Measurements from ENCODE around the gene SHB.
"Not testable (repeated sequence)": the region's sequence is repeated elsewhere in the genome, so short reads cannot be mapped to it uniquely, and the experiment has no call there.

Gene SHB

DNA sequence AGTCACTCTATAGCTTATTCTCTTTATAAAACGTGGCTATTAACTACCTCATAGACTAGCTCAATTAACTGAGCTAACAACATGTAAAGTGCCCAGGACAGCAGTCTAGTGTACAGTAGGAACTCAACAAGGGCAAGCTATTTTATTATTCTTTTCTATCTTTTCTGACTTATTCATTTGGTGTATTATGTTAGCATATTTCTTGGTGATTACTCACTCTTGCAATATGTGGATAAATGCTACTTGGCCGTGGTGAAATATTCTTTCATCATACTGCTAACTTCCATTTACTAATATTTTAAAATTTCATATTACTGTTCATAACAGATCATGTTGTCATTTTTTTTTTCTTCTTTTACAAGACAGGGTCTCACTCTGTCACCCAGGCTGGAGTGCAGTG, 170.0 kb downstream of the SHB start:
- Histone ChIP-seq H3K9ac (ENCODE audit: low read length) (no peak overlapping the region), H3K27me3 (ENCODE audit: low read length) (no peaks in the 10 kb centered on the region), H4K20me1 (ENCODE audit: low read depth, low read length) (no peaks in the 10 kb centered on the region), H2AFZ (ENCODE audit: low read depth, low read length, severe bottlenecking) (no peak overlapping the region), H3K36me3 (ENCODE audit: low read length) (peaks cover 4% of the 10 kb centered on the region; the same call in 1 of the 2 replicates), H3K79me2 (ENCODE audit: insufficient read depth, low read length) (peaks cover 21% of the 10 kb centered on the region), H3F3A (ENCODE audit: insufficient read depth) (no peaks in the 10 kb centered on the region), H3K27ac (ENCODE audit: low read depth, low read length) (no peak overlapping the region), H3K9me3 (ENCODE audit: insufficient read depth, low read length) (no peaks in the 10 kb centered on the region), H3K4me3 (ENCODE audit: insufficient read depth, low read length, poor library complexity, severe bottlenecking) (no peak overlapping the region), H3K9me2 (replicated peaks; ENCODE audit: insufficient read depth, low read length) (no peaks in the 10 kb centered on the region), H3K4me2 (ENCODE audit: low read depth, low read length, poor library complexity, severe bottlenecking) (no peak overlapping the region)
- TF ChIP-seq, protein P1, sequence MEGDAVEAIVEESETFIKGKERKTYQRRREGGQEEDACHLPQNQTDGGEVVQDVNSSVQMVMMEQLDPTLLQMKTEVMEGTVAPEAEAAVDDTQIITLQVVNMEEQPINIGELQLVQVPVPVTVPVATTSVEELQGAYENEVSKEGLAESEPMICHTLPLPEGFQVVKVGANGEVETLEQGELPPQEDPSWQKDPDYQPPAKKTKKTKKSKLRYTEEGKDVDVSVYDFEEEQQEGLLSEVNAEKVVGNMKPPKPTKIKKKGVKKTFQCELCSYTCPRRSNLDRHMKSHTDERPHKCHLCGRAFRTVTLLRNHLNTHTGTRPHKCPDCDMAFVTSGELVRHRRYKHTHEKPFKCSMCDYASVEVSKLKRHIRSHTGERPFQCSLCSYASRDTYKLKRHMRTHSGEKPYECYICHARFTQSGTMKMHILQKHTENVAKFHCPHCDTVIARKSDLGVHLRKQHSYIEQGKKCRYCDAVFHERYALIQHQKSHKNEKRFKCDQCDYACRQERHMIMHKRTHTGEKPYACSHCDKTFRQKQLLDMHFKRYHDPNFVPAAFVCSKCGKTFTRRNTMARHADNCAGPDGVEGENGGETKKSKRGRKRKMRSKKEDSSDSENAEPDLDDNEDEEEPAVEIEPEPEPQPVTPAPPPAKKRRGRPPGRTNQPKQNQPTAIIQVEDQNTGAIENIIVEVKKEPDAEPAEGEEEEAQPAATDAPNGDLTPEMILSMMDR (IDR thresholded peaks at IDR 0.05; ENCODE audit: insufficient read depth, low read length, poor library complexity, severe bottlenecking) = no peak
- TF ChIP-seq EZH2phosphoT487 (conservative IDR thresholded peaks at IDR 0.05; ENCODE audit: low read length) = no peak

DNA sequence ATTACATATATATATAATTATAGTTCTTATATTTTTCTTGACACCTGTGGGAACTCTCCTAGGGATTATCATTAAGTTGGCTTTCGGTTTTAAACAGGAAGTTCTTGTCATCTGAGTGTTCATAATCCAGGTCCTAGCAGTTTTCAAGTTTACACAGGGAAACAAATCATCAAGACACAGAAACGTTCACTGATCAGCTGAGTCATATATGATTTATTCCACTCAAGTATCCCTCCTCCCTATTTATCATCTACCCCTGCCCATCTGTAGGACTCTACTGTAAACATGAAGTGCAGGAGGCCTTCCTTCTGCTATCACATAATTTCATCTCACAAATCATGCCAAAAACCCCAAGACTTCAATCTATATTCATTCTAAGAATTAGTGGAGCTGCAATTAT, 171.4 kb downstream of the SHB start:
- no peaks in the 10 kb centered on the region for H3K9me3 ChIP-seq (ENCODE audit: insufficient read depth, low read length)
- H3K4me3 ChIP-seq (ENCODE audit: insufficient read depth, low read length, poor library complexity, severe bottlenecking) = no peak overlapping the region
- no peak overlapping the region for H2AFZ ChIP-seq (ENCODE audit: low read depth, low read length, severe bottlenecking)
- H3K4me2 ChIP-seq (ENCODE audit: low read depth, low read length, poor library complexity, severe bottlenecking) = no peak overlapping the region
- H4K20me1 ChIP-seq (ENCODE audit: low read depth, low read length) = no peaks in the 10 kb centered on the region
- no peaks in the 10 kb centered on the region for H3F3A ChIP-seq (ENCODE audit: insufficient read depth)
- H3K27ac ChIP-seq (ENCODE audit: low read depth, low read length) = no peak overlapping the region
- H3K9me2 ChIP-seq (replicated peaks; ENCODE audit: insufficient read depth, low read length) = no peaks in the 10 kb centered on the region
- no peaks in the 10 kb centered on the region for H3K27me3 ChIP-seq (ENCODE audit: low read length)
- H3K79me2 ChIP-seq (ENCODE audit: insufficient read depth, low read length) = peaks cover 12% of the 10 kb centered on the region
- TF ChIP-seq, protein P1 (IDR thresholded peaks at IDR 0.05; ENCODE audit: insufficient read depth, low read length, poor library complexity, severe bottlenecking) = no peak
- TF ChIP-seq EZH2phosphoT487 (conservative IDR thresholded peaks at IDR 0.05; ENCODE audit: low read length) = no peak
- H3K36me3 ChIP-seq (ENCODE audit: low read length) = peaks cover 7% of the 10 kb centered on the region; the same call in 1 of the 2 replicates
- no peak overlapping the region for H3K9ac ChIP-seq (ENCODE audit: low read length)

DNA sequence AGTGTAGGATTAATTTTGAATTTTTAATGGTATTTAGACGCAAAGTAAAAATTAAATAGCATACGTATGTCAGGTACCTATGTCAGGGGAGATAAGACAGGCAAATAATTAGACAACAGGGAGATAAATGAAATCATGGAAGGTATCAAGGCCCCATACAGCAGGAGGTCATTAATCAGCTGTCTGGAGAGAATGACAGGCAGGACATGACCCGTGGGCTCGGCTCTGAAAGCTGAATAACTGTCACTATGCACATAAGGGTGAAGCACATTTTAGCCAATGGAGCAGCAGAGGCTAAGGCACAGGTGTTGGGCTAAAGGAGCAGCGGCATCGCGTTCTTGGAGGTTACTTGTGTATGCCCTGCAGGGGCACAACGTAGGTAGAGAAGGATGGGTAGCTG, 177.0 kb downstream of the SHB start:
- H3K27ac ChIP-seq (ENCODE audit: low read depth, low read length) = no peak overlapping the region
- H3K36me3 ChIP-seq (ENCODE audit: low read length) = peaks cover 15% of the 10 kb centered on the region; the same call in 1 of the 2 replicates
- no peak for TF ChIP-seq EZH2phosphoT487 (conservative IDR thresholded peaks at IDR 0.05; ENCODE audit: low read length)
- TF ChIP-seq, protein P1 (IDR thresholded peaks at IDR 0.05; ENCODE audit: insufficient read depth, low read length, poor library complexity, severe bottlenecking) = no peak

DNA sequence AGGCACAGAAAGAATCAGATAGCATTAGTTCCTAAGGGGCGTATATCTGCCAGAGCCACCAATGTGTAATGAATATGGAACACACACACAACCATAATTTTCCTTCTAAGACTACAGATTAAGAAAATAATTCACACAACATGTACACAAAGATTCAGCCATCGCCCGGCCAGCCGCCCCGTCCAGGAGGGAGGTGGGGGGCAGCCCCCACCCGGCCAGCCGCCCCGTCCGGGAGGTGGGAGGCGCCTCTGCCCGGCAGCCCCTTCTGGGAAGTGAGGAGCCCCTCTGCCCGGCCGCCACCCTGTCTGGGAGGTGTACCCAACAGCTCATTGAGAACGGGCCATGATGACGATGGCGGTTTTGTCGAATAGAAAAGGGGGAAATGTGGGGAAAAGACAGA, 178.0 kb downstream of the SHB start:
- H4K20me1 ChIP-seq (ENCODE audit: low read depth, low read length); H3F3A ChIP-seq (ENCODE audit: insufficient read depth); H3K4me3 ChIP-seq (ENCODE audit: insufficient read depth, low read length, poor library complexity, severe bottlenecking); H3K9ac ChIP-seq (ENCODE audit: low read length); H3K4me2 ChIP-seq (ENCODE audit: low read depth, low read length, poor library complexity, severe bottlenecking); H3K27me3 ChIP-seq (ENCODE audit: low read length); H3K79me2 ChIP-seq (ENCODE audit: insufficient read depth, low read length); H3K9me3 ChIP-seq (ENCODE audit: insufficient read depth, low read length); H3K27ac ChIP-seq (ENCODE audit: low read depth, low read length); H3K9me2 ChIP-seq (replicated peaks; ENCODE audit: insufficient read depth, low read length); H2AFZ ChIP-seq (ENCODE audit: low read depth, low read length, severe bottlenecking): not testable (repeated sequence)
- H3K36me3 ChIP-seq (ENCODE audit: low read length) = peaks cover 12% of the 10 kb centered on the region; the same call in 1 of the 2 replicates

More for the DNA sequence above, 177.0 kb downstream of the SHB start:
- H3K9me2 ChIP-seq (replicated peaks; ENCODE audit: insufficient read depth, low read length) = no peaks in the 10 kb centered on the region
- H2AFZ ChIP-seq (ENCODE audit: low read depth, low read length, severe bottlenecking) = no peak overlapping the region
- no peaks in the 10 kb centered on the region for H3F3A ChIP-seq (ENCODE audit: insufficient read depth)
- no peak overlapping the region for H3K4me3 ChIP-seq (ENCODE audit: insufficient read depth, low read length, poor library complexity, severe bottlenecking)
- H3K9me3 ChIP-seq (ENCODE audit: insufficient read depth, low read length) = no peaks in the 10 kb centered on the region
- no peaks in the 10 kb centered on the region for H3K27me3 ChIP-seq (ENCODE audit: low read length)
- no peaks in the 10 kb centered on the region for H4K20me1 ChIP-seq (ENCODE audit: low read depth, low read length)
- H3K9ac ChIP-seq (ENCODE audit: low read length) = no peak overlapping the region
- H3K79me2 ChIP-seq (ENCODE audit: insufficient read depth, low read length) = no peaks in the 10 kb centered on the region
- H3K4me2 ChIP-seq (ENCODE audit: low read depth, low read length, poor library complexity, severe bottlenecking) = no peak overlapping the region
